ENCODE measurements around the gene SEMA4B.
A peak's percentile ranks its signal among the peaks of the same experiment; 100 is the strongest.
"Not testable (repeated sequence)": the region's sequence is repeated elsewhere in the genome, so short reads cannot be mapped to it uniquely, and the experiment has no call there.

SEMA4B gene

GRCh38 chr15:90184786-90185704, 16.1 kb upstream of the SEMA4B start:
- FAIRE-seq, result peak; percentile 14
- TF ChIP-seq TAF1 (IDR thresholded peaks at IDR 0.05; ENCODE audit: borderline replicate concordance, low read depth, low read length) (no peak), POLR2AphosphoS5 (IDR thresholded peaks at IDR 0.05; ENCODE audit: low read depth, low read length) (0 out of 2 replicates have a peak, but pooled peaks have one; percentile 11), POLR2A (IDR thresholded peaks at IDR 0.05; ENCODE audit: low read depth, low read length) (peak; percentile 42; the same call in 1 of the 2 replicates)

GRCh38 chr15:90187257-90187868, 13.8 kb upstream of the SEMA4B start:
- DNase-seq (ENCODE audit: insufficient read length), result no peak
- FAIRE-seq, result no peak
- TF ChIP-seq POLR2AphosphoS5 (IDR thresholded peaks at IDR 0.05; ENCODE audit: low read depth, low read length) (no peak), TAF1 (IDR thresholded peaks at IDR 0.05; ENCODE audit: borderline replicate concordance, low read depth, low read length) (no peak), POLR2A (IDR thresholded peaks at IDR 0.05; ENCODE audit: low read depth, low read length) (no peak)

More at GRCh38 chr15:90184786-90185704, 16.1 kb upstream of the SEMA4B start:
- peak; percentile 78 for DNase-seq (ENCODE audit: insufficient read length)

- not testable (repeated sequence) for FAIRE-seq
Observed at GRCh38 chr15:90188065-90188464, 13.1 kb upstream of the SEMA4B start.

GRCh38 chr15:90188914-90189748, 12.0 kb upstream of the SEMA4B start:
- FAIRE-seq (no peak), DNase-seq (ENCODE audit: insufficient read length) (no peak)
- TF ChIP-seq POLR2AphosphoS5 (IDR thresholded peaks at IDR 0.05; ENCODE audit: low read depth, low read length), result no peak
- no peak for TF ChIP-seq TAF1 (IDR thresholded peaks at IDR 0.05; ENCODE audit: borderline replicate concordance, low read depth, low read length)
- no peak for TF ChIP-seq POLR2A (IDR thresholded peaks at IDR 0.05; ENCODE audit: low read depth, low read length)

More at GRCh38 chr15:90188065-90188464, 13.1 kb upstream of the SEMA4B start:
- not testable (repeated sequence) for DNase-seq (ENCODE audit: insufficient read length)

GRCh38 chr15:90189781-90190467, 11.2 kb upstream of the SEMA4B start:
- no peak for FAIRE-seq
- TF ChIP-seq TAF1 (IDR thresholded peaks at IDR 0.05; ENCODE audit: borderline replicate concordance, low read depth, low read length) (no peak), POLR2A (IDR thresholded peaks at IDR 0.05; ENCODE audit: low read depth, low read length) (no peak), POLR2AphosphoS5 (IDR thresholded peaks at IDR 0.05; ENCODE audit: low read depth, low read length) (no peak)

GRCh38 chr15:90190606-90191343, 10.4 kb upstream of the SEMA4B start:
- DNase-seq (ENCODE audit: insufficient read length) (no peak), FAIRE-seq (peak; percentile 73)
- TF ChIP-seq TAF1 (IDR thresholded peaks at IDR 0.05; ENCODE audit: borderline replicate concordance, low read depth, low read length) (no peak), POLR2A (IDR thresholded peaks at IDR 0.05; ENCODE audit: low read depth, low read length) (no peak), POLR2AphosphoS5 (IDR thresholded peaks at IDR 0.05; ENCODE audit: low read depth, low read length) (no peak)

More at GRCh38 chr15:90189781-90190467, 11.2 kb upstream of the SEMA4B start:
- DNase-seq (ENCODE audit: insufficient read length), result no peak

GRCh38 chr15:90191344-90191687, 9.8 kb upstream of the SEMA4B start:
- FAIRE-seq (no peak), DNase-seq (ENCODE audit: insufficient read length) (no peak)
- TF ChIP-seq POLR2AphosphoS5 (IDR thresholded peaks at IDR 0.05; ENCODE audit: low read depth, low read length) (no peak), POLR2A (IDR thresholded peaks at IDR 0.05; ENCODE audit: low read depth, low read length) (no peak), TAF1 (IDR thresholded peaks at IDR 0.05; ENCODE audit: borderline replicate concordance, low read depth, low read length) (no peak)

- TF ChIP-seq TAF1 (IDR thresholded peaks at IDR 0.05; ENCODE audit: borderline replicate concordance, low read depth, low read length) (no peak), POLR2AphosphoS5 (IDR thresholded peaks at IDR 0.05; ENCODE audit: low read depth, low read length) (no peak), POLR2A (IDR thresholded peaks at IDR 0.05; ENCODE audit: low read depth, low read length) (no peak)
- FAIRE-seq (peak; percentile 33), DNase-seq (ENCODE audit: insufficient read length) (no peak)
Observed at GRCh38 chr15:90191794-90192509, 9.2 kb upstream of the SEMA4B start.

GRCh38 chr15:90192961-90193786, 8.0 kb upstream of the SEMA4B start:
- DNase-seq (ENCODE audit: insufficient read length), result no peak
- FAIRE-seq, result no peak
- TF ChIP-seq POLR2A (IDR thresholded peaks at IDR 0.05; ENCODE audit: low read depth, low read length) (no peak), POLR2AphosphoS5 (IDR thresholded peaks at IDR 0.05; ENCODE audit: low read depth, low read length) (no peak), TAF1 (IDR thresholded peaks at IDR 0.05; ENCODE audit: borderline replicate concordance, low read depth, low read length) (no peak)

All from GM12892 (cell line).